A673 (cell line): ENCODE data around the gene RAB3C. TPM values are rescaled to one million over a fixed set of nuclear protein-coding genes. Genes with fewer than 3 reads are reported as not detected.

ENCODE experiments used
- BruUV-seq: library from RNA; stranded (reverse); fragments of 400-500 nt; replicated peaks from 2 replicates; lab custom pipeline; 2021; lab: Mats Ljungman, UMichigan
- CTCF ChIA-PET: fragments of 300-600 bp; sonication (Branson Sonifier 250); formaldehyde crosslinking; loops from one replicate; lab custom pipeline; 2022; ENCODE audit warnings: antibody characterized with exemption; lab: Charles Lee
- POLR2A ChIA-PET: fragments of 300-600 bp; sonication (Branson Sonifier 250); formaldehyde crosslinking; loops from one replicate; lab custom pipeline; 2022; ENCODE audit warnings: antibody characterized with exemption; ENCODE audit not compliant: low non-redundant PET; lab: Charles Lee
- DNase-seq: peaks from one replicate; pipeline ENCODE4 v3.0.0-alpha.2; 2015; ENCODE audit warnings: low spot score
- H3K27ac ChIP-seq: fragments of 200-600 bp; sonication (generic); 2 replicates; pipeline ENCODE4 v1.5.1; 2016; ENCODE audit warnings: mixed run types, low read depth, mild to moderate bottlenecking, mixed read lengths, antibody characterized with exemption, low read length; ENCODE audit not compliant: poor library complexity, severe bottlenecking
- H3K27me3 ChIP-seq: fragments of 200-600 bp; sonication (generic); replicated peaks from 2 replicates; pipeline ENCODE4 v1.6.1; 2017; ENCODE audit warnings: mixed run types, low read depth, mild to moderate bottlenecking, mixed read lengths, antibody characterized with exemption, low read length; ENCODE audit not compliant: insufficient read depth, poor library complexity
- H3K36me3 ChIP-seq: fragments of 200-600 bp; sonication (generic); 2 replicates; pipeline ENCODE4 v1.6.1; 2016; ENCODE audit warnings: mixed run types, mild to moderate bottlenecking, mixed read lengths, antibody characterized with exemption, low read length; ENCODE audit not compliant: insufficient read depth, poor library complexity, severe bottlenecking
- H3K4me1 ChIP-seq: fragments of 200-600 bp; sonication (generic); 2 replicates; pipeline ENCODE4 v1.6.1; 2017; ENCODE audit warnings: mixed run types, mild to moderate bottlenecking, mixed read lengths, antibody characterized with exemption, low read length; ENCODE audit not compliant: insufficient read depth, poor library complexity, severe bottlenecking
- H3K4me3 ChIP-seq: fragments of 200-600 bp; sonication (generic); 2 replicates; pipeline ENCODE4 v1.5.1; 2016; ENCODE audit warnings: low read depth, mixed run types, mild to moderate bottlenecking, mixed read lengths, low read length; ENCODE audit not compliant: poor library complexity, severe bottlenecking
- H3K9me3 ChIP-seq: fragments of 200-600 bp; sonication (generic); 2 replicates; pipeline ENCODE4 v1.6.1; 2016; ENCODE audit warnings: mixed run types, low read depth, mild to moderate bottlenecking, mixed read lengths, antibody characterized with exemption, low read length; ENCODE audit not compliant: poor library complexity, severe bottlenecking
- EZH2 ChIP-seq: fragments of 200-600 bp; sonication (generic); IDR thresholded peaks from 2 replicates; pipeline ENCODE4 v1.6.1; 2017; ENCODE audit warnings: borderline replicate concordance, low read depth, mild to moderate bottlenecking, mixed read lengths, antibody characterized with exemption, low read length; ENCODE audit not compliant: poor library complexity, severe bottlenecking
- intact Hi-C: fragments of 100-400 bp; cut with micrococcal nuclease; formaldehyde crosslinking; loops from one replicate; pipeline ENCODE4 v1.10.0; 2022; ENCODE audit not compliant: unreplicated experiment
- total RNA-seq: library from RNA; stranded (reverse); gene quantifications from 2 replicates; pipeline ENCODE4 v1.2.3, GENCODE V29; 2021
- TF ChIP-seq, protein P1 (sequence below): fragments of 300-800, 200-600 bp; sonication (generic); conservative IDR thresholded peaks from 2 replicates; pipeline ENCODE4 v1.5.1; 2017; ENCODE audit warnings: low read depth, mild to moderate bottlenecking, antibody characterized with exemption, low read length, moderate library complexity, mixed read lengths

Gene RAB3C
- total RNA-seq, 1 experiment from 2014 or later: 0.64 TPM

DNA sequence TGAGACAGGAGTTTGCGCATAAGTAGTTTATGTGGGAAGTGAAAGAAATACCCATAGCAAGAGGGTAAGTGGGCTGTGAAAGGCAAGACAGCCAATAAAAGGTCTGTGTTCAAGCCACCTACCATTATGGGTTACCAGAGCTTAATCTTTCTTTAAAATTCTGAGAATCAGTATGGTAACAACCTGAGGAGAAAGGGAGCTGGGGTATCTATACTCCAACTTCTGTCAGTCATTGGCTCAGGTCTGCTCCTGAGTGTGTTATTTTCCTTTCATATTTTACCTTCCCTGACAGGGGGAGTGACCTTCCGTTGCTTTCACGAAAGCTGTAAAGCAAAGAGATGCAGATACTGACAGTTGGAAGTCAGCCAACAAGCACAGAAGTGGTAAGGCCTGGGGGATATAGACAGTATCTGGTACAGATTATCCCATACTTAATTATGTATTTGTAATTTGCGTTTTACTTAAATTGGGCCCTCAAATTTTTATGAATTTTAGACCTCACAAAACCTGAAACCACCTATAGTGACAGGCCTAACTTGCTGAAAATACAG is 233.4 kb downstream of the RAB3C start:
- no TSS peak for BruUV-seq
- ChIA-PET CTCF (no interaction called here), POLR2A (no interaction called here)
- H3K27me3 ChIP-seq: no peaks in the 10 kb centered on the region
- no peak overlapping the region for H3K4me3 ChIP-seq
- no peak overlapping the region for H3K27ac ChIP-seq
- H3K36me3 ChIP-seq: no peaks in the 10 kb centered on the region
- no peaks in the 10 kb centered on the region for H3K9me3 ChIP-seq
- no peak for DNase-seq
- intact Hi-C loops: no loop called here
- TF ChIP-seq, protein P1, sequence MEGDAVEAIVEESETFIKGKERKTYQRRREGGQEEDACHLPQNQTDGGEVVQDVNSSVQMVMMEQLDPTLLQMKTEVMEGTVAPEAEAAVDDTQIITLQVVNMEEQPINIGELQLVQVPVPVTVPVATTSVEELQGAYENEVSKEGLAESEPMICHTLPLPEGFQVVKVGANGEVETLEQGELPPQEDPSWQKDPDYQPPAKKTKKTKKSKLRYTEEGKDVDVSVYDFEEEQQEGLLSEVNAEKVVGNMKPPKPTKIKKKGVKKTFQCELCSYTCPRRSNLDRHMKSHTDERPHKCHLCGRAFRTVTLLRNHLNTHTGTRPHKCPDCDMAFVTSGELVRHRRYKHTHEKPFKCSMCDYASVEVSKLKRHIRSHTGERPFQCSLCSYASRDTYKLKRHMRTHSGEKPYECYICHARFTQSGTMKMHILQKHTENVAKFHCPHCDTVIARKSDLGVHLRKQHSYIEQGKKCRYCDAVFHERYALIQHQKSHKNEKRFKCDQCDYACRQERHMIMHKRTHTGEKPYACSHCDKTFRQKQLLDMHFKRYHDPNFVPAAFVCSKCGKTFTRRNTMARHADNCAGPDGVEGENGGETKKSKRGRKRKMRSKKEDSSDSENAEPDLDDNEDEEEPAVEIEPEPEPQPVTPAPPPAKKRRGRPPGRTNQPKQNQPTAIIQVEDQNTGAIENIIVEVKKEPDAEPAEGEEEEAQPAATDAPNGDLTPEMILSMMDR: no peak
- TF ChIP-seq EZH2: no peak
- H3K4me1 ChIP-seq: no peaks in the 10 kb centered on the region

DNA sequence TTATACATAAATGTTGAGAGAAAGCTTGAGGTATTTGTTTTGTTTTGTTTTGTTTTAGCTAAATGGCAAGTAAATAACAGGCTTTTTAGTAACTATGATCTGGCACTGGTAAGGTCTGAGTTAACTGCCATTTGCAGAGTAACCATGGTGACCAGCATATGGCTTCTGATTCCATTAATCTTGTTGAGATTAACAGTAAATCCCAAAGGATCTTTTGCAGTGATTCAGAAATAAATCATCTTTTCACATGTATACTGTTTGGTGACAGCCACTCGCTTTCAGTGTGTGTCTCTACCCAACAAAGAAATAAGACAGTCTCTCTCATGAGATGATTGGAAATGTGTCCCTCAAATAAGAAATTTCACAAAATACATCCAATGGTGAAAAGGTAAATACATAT is 235.6 kb downstream of the RAB3C start:
- Histone ChIP-seq H3K4me3 (no peak overlapping the region), H3K9me3 (no peaks in the 10 kb centered on the region), H3K27ac (no peak overlapping the region), H3K27me3 (no peaks in the 10 kb centered on the region), H3K4me1 (no peaks in the 10 kb centered on the region), H3K36me3 (no peaks in the 10 kb centered on the region)
- ChIA-PET POLR2A (no interaction called here), CTCF (no interaction called here)
- intact Hi-C loops: no loop called here
- BruUV-seq: no TSS peak
- no peak for DNase-seq
- no peak for TF ChIP-seq EZH2
- TF ChIP-seq, protein P1: no peak

DNA sequence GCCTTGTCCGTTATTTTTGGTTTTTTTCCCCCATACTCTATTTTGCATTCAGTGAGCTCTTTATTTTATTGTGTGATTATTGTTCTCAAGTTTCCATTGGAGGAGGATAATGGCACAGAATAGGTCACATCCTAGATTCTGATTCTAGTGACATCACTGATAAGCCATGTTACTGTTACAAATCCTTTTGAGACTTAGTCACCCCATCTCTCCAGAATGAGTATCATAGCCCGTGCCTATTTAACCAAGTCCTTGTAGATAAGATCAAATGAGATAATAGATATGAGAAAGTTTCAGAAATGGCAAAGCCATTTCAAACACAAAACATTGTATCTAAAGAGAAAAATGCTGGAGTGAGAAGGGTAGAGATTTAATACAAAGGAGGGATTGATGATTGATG is 242.6 kb downstream of the RAB3C start:
- intact Hi-C loops: no loop called here

More for the DNA sequence above, 242.6 kb downstream of the RAB3C start:
- POLR2A ChIA-PET: no interaction called here
- no peak for DNase-seq
- CTCF ChIA-PET: no interaction called here
- no TSS peak for BruUV-seq
- no peak for TF ChIP-seq EZH2
- TF ChIP-seq, protein P1: no peak
- Histone ChIP-seq H3K4me1 (no peaks in the 10 kb centered on the region), H3K9me3 (no peaks in the 10 kb centered on the region), H3K27me3 (no peaks in the 10 kb centered on the region), H3K36me3 (no peaks in the 10 kb centered on the region), H3K4me3 (no peak overlapping the region), H3K27ac (no peak overlapping the region)
